BJ (cell line): ENCODE measurements around the gene PTCD1. TPM values are rescaled to one million over a fixed set of nuclear protein-coding genes. Genes with fewer than 3 reads are reported as not detected.

Experiments used
- CTCF ChIA-PET: fragments of 350-600 bp; formaldehyde crosslinking; extraction: SDS; loops from one replicate; lab custom pipeline; 2021; ENCODE audit warnings: antibody characterized with exemption, inconsistent platforms; lab: Yijun Ruan, JAX
- POLR2A ChIA-PET: fragments of 300-600 bp; sonication (Branson Sonifier 250); formaldehyde crosslinking; extraction: SDS; loops from one replicate; lab custom pipeline; 2021; ENCODE audit warnings: antibody characterized with exemption; lab: Charles Lee
- DNase-seq: peaks from one replicate; pipeline ENCODE4 v3.0.0-alpha.2; 2011; ENCODE audit warnings: low read depth
- H3K27me3 ChIP-seq: 2 replicates; pipeline ENCODE4 v1.6.0; 2011; ENCODE audit warnings: low read length; ENCODE audit not compliant: control insufficient read depth, insufficient read depth
- H3K36me3 ChIP-seq: 2 replicates; pipeline ENCODE4 v1.5.1; 2011; ENCODE audit warnings: low read length; ENCODE audit not compliant: control insufficient read depth, insufficient read depth
- H3K4me3 ChIP-seq: 2 replicates; pipeline ENCODE4 v1.5.1; 2011; ENCODE audit warnings: low read depth, mild to moderate bottlenecking, control low read depth, low read length
- polyA plus RNA-seq: library from polyadenylated mRNA; depleted of rRNA; stranded (reverse); fragments of >200 nt; gene quantifications from 2 replicates; pipeline ENCODE4 v1.2.3, GENCODE V29; 2011
- TF ChIP-seq, protein P1 (sequence below): IDR thresholded peaks from 2 replicates; pipeline ENCODE4 v1.5.1; 2011; ENCODE audit warnings: low read depth, mild to moderate bottlenecking, control low read depth, inconsistent platforms, low read length, moderate library complexity; ENCODE audit not compliant: insufficient read depth

PTCD1 gene
- polyA plus RNA-seq, 1 experiment = 3.5 TPM

DNA sequence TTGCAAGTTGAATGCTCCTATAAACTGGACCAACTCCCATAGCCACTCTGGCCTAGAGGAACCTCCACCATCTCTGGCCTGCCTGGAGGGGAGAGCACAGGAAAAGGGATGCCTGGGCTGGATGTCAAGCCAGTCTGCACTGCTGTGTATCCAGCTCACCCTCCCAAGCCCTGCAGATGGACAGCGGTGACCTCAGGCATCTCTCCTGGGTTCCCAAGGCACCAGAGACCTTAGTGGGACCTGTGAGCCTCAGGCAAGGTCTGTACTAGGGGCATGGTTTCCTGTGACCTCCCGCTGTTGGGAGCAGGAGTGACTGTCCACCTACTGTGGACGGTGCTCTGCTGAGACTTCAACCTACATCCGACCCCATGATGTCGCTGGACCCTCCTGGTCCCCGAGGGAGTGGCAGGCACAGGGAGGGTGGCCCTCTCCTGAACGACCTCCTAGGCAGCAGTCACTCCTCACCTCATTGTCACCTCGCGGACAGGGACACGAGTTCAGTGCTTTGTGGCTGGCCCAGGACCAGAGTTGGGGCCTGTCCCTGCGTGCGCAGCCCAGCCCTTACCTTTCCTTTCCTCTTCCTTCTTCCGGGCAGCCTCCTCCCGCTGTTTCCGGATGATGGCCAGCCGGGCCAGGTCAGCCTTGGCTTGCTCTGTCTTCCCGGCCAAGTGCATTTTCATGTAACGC is 41.2 kb downstream of the PTCD1 start:
- Histone ChIP-seq H3K27me3 (no peaks in the 10 kb centered on the region), H3K36me3 (peaks cover 45% of the 10 kb centered on the region), H3K4me3 (no peak overlapping the region)
- no peak for DNase-seq
- ChIA-PET POLR2A (no interaction called here), CTCF (no interaction called here)
- TF ChIP-seq, protein P1, sequence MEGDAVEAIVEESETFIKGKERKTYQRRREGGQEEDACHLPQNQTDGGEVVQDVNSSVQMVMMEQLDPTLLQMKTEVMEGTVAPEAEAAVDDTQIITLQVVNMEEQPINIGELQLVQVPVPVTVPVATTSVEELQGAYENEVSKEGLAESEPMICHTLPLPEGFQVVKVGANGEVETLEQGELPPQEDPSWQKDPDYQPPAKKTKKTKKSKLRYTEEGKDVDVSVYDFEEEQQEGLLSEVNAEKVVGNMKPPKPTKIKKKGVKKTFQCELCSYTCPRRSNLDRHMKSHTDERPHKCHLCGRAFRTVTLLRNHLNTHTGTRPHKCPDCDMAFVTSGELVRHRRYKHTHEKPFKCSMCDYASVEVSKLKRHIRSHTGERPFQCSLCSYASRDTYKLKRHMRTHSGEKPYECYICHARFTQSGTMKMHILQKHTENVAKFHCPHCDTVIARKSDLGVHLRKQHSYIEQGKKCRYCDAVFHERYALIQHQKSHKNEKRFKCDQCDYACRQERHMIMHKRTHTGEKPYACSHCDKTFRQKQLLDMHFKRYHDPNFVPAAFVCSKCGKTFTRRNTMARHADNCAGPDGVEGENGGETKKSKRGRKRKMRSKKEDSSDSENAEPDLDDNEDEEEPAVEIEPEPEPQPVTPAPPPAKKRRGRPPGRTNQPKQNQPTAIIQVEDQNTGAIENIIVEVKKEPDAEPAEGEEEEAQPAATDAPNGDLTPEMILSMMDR = no peak

DNA sequence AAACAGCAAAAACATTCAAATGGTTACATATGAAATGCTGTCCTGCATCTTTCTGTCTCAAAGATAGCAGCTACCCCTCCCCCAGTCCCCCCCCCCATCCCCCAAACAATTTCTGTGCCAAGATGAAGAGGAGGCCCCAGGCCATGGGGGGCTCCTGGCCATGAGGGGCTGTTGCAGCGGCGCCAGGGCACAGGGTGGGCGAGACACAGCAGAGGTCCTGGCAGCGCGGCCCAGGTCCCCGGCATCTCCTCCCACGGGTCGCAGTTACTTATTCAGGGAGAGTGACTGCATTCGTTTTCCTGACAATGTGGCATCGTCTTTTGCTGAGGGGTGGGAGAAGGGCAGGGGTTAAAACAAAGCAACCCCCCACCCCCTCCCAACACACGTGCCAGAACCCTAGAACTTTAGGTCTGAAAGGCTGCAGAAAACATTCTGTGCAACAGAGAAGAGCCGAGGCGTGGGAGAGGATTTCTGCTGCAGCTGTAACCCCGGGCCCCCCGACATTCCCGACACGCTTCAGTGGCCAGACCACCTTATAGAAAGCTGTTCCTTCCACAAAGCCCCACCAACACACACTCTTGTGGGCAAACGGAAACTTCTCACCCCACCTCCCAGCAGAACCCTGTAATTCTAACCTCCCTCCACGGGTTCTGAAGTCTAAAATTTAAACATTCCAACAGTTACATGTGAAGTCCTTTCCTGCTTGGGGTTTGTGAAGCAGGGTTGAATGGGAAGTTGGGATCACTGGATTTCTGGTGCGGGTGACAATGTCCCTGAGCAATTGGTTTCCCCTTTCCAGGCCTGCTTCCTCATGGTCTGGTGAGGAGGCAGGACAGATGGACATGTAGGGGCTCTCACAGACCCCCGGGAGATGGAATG is 41.9 kb downstream of the PTCD1 start:
- DNase-seq = no peak
- no peak overlapping the region for H3K4me3 ChIP-seq
- CTCF ChIA-PET = no interaction called here
- TF ChIP-seq, protein P1 = no peak
- POLR2A ChIA-PET = no interaction called here
- no peaks in the 10 kb centered on the region for H3K27me3 ChIP-seq
- peaks cover 47% of the 10 kb centered on the region for H3K36me3 ChIP-seq

DNA sequence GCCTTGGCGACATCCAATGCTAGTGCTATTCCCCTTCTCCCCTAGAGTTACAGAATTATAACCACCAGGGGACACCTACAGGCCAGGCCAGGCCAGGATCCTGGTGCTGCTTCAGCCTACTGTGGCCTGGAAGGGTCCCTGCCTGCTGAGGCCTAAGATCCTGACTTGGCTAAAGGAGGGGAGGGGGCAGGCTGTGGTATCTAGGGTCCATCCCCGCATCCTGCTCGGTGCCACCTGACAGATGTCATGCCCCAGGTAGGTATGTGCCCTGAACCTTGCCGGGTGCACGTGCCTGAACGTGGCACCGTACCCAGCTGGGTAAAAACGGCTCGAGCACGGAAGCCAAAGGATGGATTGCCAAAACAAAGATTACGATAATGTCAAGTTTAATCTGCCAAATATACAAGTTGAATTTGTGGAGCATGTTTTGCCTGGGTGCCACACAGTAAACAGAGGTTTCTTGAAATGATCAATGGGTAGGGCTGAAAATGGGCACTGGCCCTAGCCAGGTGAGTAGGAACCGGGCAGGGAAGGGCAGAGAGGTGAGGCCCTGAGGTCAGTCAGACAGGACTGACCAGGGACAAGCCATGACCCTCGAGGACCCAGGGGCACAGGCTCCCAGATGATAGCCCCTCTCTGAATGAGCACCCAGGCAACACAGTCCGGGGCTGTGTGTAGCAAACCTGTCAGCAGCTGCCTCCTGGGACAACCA is 42.8 kb downstream of the PTCD1 start:
- H3K4me3 ChIP-seq = no peak overlapping the region
- H3K27me3 ChIP-seq = no peaks in the 10 kb centered on the region
- POLR2A ChIA-PET = no interaction called here
- CTCF ChIA-PET = no interaction called here
- DNase-seq = no peak
- TF ChIP-seq, protein P1 = peak; percentile 16; the same call in 1 of the 2 replicates
- peaks cover 51% of the 10 kb centered on the region for H3K36me3 ChIP-seq

DNA sequence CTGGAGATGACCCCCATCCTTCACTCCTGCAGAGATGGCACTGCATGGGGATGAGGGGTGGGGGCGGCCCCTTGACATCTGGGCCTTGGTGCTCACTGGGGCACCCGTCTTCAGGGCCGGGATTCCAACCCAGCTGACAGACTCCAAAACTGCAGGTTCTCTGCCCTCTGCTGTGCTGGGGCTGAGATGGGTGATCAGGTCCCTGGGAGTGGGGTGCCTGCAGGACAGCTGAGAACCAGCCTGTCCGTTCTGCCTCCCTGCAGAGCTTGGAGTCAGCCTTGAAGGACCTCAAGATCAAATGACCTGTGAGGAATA is 44.5 kb downstream of the PTCD1 start:
- Histone ChIP-seq H3K36me3 (peaks cover 43% of the 10 kb centered on the region), H3K27me3 (no peaks in the 10 kb centered on the region), H3K4me3 (no peak overlapping the region)
- no peak for DNase-seq
- ChIA-PET POLR2A (no interaction called here), CTCF (interaction anchor here (1.5 kb wide), 1 partner anchor 22 kb away, joined by 4 read pairs; no protein-coding TSS in a partner anchor)
- TF ChIP-seq, protein P1 = no peak
